HL-60 (cell line): ENCODE results near the gene SLC25A53.

Source experiments
- DNase-seq, 2 experiments: peaks; one replicate each; pipeline ENCODE4 v3.0.0-alpha.2; 2010 to 2020; ENCODE audit warnings: low read depth in 1 of 2, low spot score in 1 of 2
- H3K27ac ChIP-seq: fragments of 250-450 bp; sonication (Bioruptor Pico); replicated peaks from 2 replicates; pipeline ENCODE4 v1.5.1; 2020; ENCODE audit warnings: mild to moderate bottlenecking, moderate library complexity
- H3K27me3 ChIP-seq: fragments of 250-450 bp; sonication (Bioruptor Pico); 2 replicates; pipeline ENCODE4 v1.5.1; 2021; ENCODE audit warnings: mild to moderate bottlenecking, moderate library complexity; ENCODE audit not compliant: insufficient read depth, poor library complexity, severe bottlenecking
- H3K4me3 ChIP-seq: replicated peaks from 2 replicates; pipeline ENCODE4 v1.5.1; 2011; ENCODE audit warnings: mild to moderate bottlenecking, control low read depth, low read length; ENCODE audit not compliant: insufficient read depth
- CTCF ChIP-seq: IDR thresholded peaks from one replicate; pipeline ENCODE4 v1.5.1; 2011; ENCODE audit warnings: low read length, control low read depth, inconsistent platforms; ENCODE audit not compliant: insufficient read depth
- GABPA ChIP-seq: IDR thresholded peaks from 2 replicates; pipeline ENCODE4 v1.6.1; 2012; ENCODE audit warnings: low read depth
- POLR2AphosphoS5 ChIP-seq: IDR thresholded peaks from 2 replicates; pipeline ENCODE4 v1.6.1; 2012; ENCODE audit warnings: low read depth
- REST ChIP-seq: IDR thresholded peaks from 2 replicates; pipeline ENCODE4 v1.6.1; 2012; ENCODE audit warnings: low read depth; ENCODE audit not compliant: insufficient replicate concordance
- SPI1 ChIP-seq: IDR thresholded peaks from 2 replicates; pipeline ENCODE4 v1.6.1; 2012; ENCODE audit warnings: low read depth, mild to moderate bottlenecking, borderline replicate concordance

The SLC25A53 gene

DNA sequence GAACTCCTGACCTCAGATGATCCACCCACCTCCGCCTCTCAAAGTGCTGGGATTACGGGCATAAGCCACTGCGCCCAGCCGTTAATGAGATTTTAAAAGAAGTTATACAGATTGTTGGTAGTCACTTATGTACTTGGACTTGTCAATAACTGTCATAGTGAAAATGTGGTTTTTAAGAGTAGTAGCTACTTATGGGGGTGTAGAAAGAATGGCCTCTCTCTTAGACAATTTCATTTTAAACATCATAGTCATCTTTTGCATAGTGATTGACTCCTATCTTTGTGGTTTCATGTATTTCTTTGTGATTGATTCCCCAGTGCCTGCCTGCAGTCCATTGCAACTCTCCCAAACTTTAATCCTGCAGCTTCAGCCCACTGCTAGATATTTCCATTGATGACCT lies 26.9 kb upstream of the SLC25A53 start:
- Histone ChIP-seq H3K27me3 (no peaks in the 10 kb centered on the region), H3K27ac (no peak overlapping the region), H3K4me3 (no peak overlapping the region)
- TF ChIP-seq CTCF (no peak), GABPA (no peak), REST (no peak), POLR2AphosphoS5 (no peak), SPI1 (no peak)
- no peak for DNase-seq

DNA sequence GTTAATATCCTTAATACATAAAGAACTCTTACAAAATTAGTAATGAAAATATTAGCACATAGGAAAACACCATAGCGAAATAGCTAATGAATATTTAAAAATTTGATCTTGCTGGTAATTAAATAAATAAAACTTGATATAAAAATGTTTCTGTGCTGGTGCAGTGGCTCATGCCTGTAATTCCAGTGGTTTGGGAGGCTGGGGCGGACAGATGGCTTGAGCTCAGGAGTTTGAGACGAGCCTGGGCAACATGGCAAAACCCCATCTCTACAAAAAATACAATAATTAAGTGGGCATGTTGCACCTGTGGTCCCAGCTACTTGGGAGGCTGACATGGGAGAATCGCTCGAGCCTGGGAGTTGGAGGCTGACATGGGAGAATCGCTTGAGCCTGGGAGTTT lies 17.0 kb upstream of the SLC25A53 start:
- H3K27me3 ChIP-seq: no peaks in the 10 kb centered on the region
- no peak overlapping the region for H3K27ac ChIP-seq
- no peak for TF ChIP-seq SPI1
- no peak for TF ChIP-seq CTCF
- no peak for TF ChIP-seq REST
- TF ChIP-seq GABPA: no peak
- TF ChIP-seq POLR2AphosphoS5: no peak
- H3K4me3 ChIP-seq: no peak overlapping the region
- DNase-seq: no peak

GRCh38 chrX:104172788-104173187 lies 16.0 kb upstream of the SLC25A53 start:
- TF ChIP-seq SPI1 (no peak), CTCF (no peak)
- no peaks in the 10 kb centered on the region for H3K27me3 ChIP-seq
- H3K4me3 ChIP-seq: no peak overlapping the region
- DNase-seq: no peak
- no peak overlapping the region for H3K27ac ChIP-seq

- H3K4me3 ChIP-seq: no peak overlapping the region
- TF ChIP-seq CTCF (no peak), SPI1 (no peak), REST (no peak), POLR2AphosphoS5 (no peak), GABPA (no peak)
- no peaks in the 10 kb centered on the region for H3K27me3 ChIP-seq
- H3K27ac ChIP-seq: no peak overlapping the region
- no peak for DNase-seq
Observed at GRCh38 chrX:104172121-104172520, 15.3 kb upstream of the SLC25A53 start.
